ENCODE data around the gene CD22.

The CD22 gene

GRCh38 chr19:35380450-35381124, 51.6 kb downstream of the CD22 start:
- DNase-seq (ENCODE audit: extremely low read depth in 1 of 2, low read depth in 1 of 2) = no peak

- DNase-seq (ENCODE audit: extremely low read depth in 1 of 2, low read depth in 1 of 2) = no peak
These were observed 52.3 kb downstream of the CD22 start for GRCh38 chr19:35381318-35381717.

GRCh38 chr19:35381926-35382325, 52.9 kb downstream of the CD22 start:
- DNase-seq (ENCODE audit: extremely low read depth in 1 of 2, low read depth in 1 of 2) = no peak

GRCh38 chr19:35383536-35383935, 54.5 kb downstream of the CD22 start:
- DNase-seq (ENCODE audit: extremely low read depth in 1 of 2, low read depth in 1 of 2) = no peak

GRCh38 chr19:35388277-35389054, 59.5 kb downstream of the CD22 start:
- DNase-seq (ENCODE audit: extremely low read depth in 1 of 2, low read depth in 1 of 2) = no peak

- DNase-seq (ENCODE audit: extremely low read depth in 1 of 2, low read depth in 1 of 2) = no peak
These were observed 60.3 kb downstream of the CD22 start for GRCh38 chr19:35389192-35389861.

GRCh38 chr19:35392742-35393715, 64.0 kb downstream of the CD22 start:
- DNase-seq (ENCODE audit: extremely low read depth in 1 of 2, low read depth in 1 of 2) = no peak

- no peak for DNase-seq (ENCODE audit: extremely low read depth in 1 of 2, low read depth in 1 of 2)
These were observed 66.6 kb downstream of the CD22 start for GRCh38 chr19:35395382-35396199.

- DNase-seq (ENCODE audit: extremely low read depth in 1 of 2, low read depth in 1 of 2) = no peak
These were observed 67.4 kb downstream of the CD22 start for GRCh38 chr19:35396240-35396885.

Measured in stimulated activated CD8-positive, alpha-beta memory T cell treated with anti-CD3 and anti-CD28 coated beads, Interleukin-7, amount 100 ng/mL, for 48 hours (primary cell).